Activated B cell treated with CpG ODN at 0.5 μM for 24 hours (primary cell): Measurements from ENCODE around the gene CACNB1. TPM values are rescaled to one million over a fixed set of nuclear protein-coding genes. Genes with fewer than 3 reads are reported as not detected.

ENCODE experiments used
- ATAC-seq: fragments of 200-7000 bp; cut with Tn5 transposase; one replicate; pipeline ENCODE4 v1.10.0; 2021; ENCODE audit warnings: low read depth, mild to moderate bottlenecking, moderate library complexity
- CTCF ChIA-PET: fragments of 350-600 bp; sonication (Branson Sonifier 250); formaldehyde crosslinking; loops from one replicate; lab custom pipeline; 2021; ENCODE audit warnings: antibody characterized with exemption; lab: Charles Lee
- POLR2A ChIA-PET: fragments of 350-600 bp; sonication (Branson Sonifier 250); formaldehyde crosslinking; loops from one replicate; lab custom pipeline; 2021; ENCODE audit warnings: antibody characterized with exemption; lab: Charles Lee
- DNase-seq: peaks from one replicate; pipeline ENCODE4 v3.0.0; 2022
- H3K27ac Mint-ChIP-seq: one replicate; pipeline ENCODE4 v1.8.0; 2020; ENCODE audit warnings: mixed read lengths
- H3K27me3 Mint-ChIP-seq: one replicate; pipeline ENCODE4 v1.8.0; 2021; ENCODE audit warnings: mixed read lengths
- H3K36me3 Mint-ChIP-seq: one replicate; pipeline ENCODE4 v1.8.0; 2021; ENCODE audit warnings: low read depth, mixed read lengths
- H3K4me1 Mint-ChIP-seq: one replicate; pipeline ENCODE4 v1.8.0; 2021; ENCODE audit warnings: mixed read lengths
- H3K4me3 Mint-ChIP-seq: one replicate; pipeline ENCODE4 v1.8.0; 2020; ENCODE audit warnings: mild to moderate bottlenecking, mixed read lengths
- H3K9me3 Mint-ChIP-seq: one replicate; pipeline ENCODE4 v1.8.0; 2020; ENCODE audit warnings: mixed read lengths
- CTCF ChIP-seq: fragments of 200-600 bp; IDR thresholded peaks from one replicate; pipeline ENCODE4 v1.8.0; 2022; ENCODE audit warnings: antibody characterized with exemption, mild to moderate bottlenecking
- intact Hi-C: fragments of 100-400 bp; cut with micrococcal nuclease; formaldehyde crosslinking; loops from one replicate; pipeline ENCODE4 v1.15.1; 2024
- total RNA-seq: library from RNA; stranded (reverse); gene quantifications from 2 replicates; pipeline ENCODE4 v1.2.3, GENCODE V29; 2022

The CACNB1 gene
- total RNA-seq, 1 donor from 2014 or later, result 5.7 TPM

GRCh38 chr17:39183720-39184119, 13.7 kb downstream of the CACNB1 start:
- intact Hi-C loops, result no loop called here
- ChIA-PET POLR2A (interaction anchor here (0.7 kb wide), 1 partner anchor 40 kb away, joined by 3 read pairs; no protein-coding TSS in a partner anchor), CTCF (interaction anchor here (1.0 kb wide), 1 partner anchor 9 kb away, joined by 4 read pairs; no protein-coding TSS in a partner anchor)
- H3K4me3 Mint-ChIP-seq, result no peak overlapping the region
- DNase-seq (no peak), ATAC-seq (no peak)
- H3K27me3 Mint-ChIP-seq, result no peaks in the 10 kb centered on the region
- TF ChIP-seq CTCF, result no peak
- no peaks in the 10 kb centered on the region for H3K4me1 Mint-ChIP-seq
- H3K36me3 Mint-ChIP-seq, result peaks cover 8% of the 10 kb centered on the region
- H3K27ac Mint-ChIP-seq, result no peak overlapping the region
- H3K9me3 Mint-ChIP-seq, result no peaks in the 10 kb centered on the region

- Mint-ChIP-seq H3K4me1 (no peaks in the 10 kb centered on the region), H3K4me3 (no peak overlapping the region), H3K36me3 (peaks cover 4% of the 10 kb centered on the region), H3K27ac (no peak overlapping the region), H3K9me3 (no peaks in the 10 kb centered on the region), H3K27me3 (no peaks in the 10 kb centered on the region)
- CTCF ChIA-PET, result interaction anchor here (1.0 to 1.8 kb wide), 2 partner anchors 8 to 200 kb away, joined by 4 to 6 read pairs; no protein-coding TSS in a partner anchor
- POLR2A ChIA-PET, result no interaction called here
- DNase-seq (no peak), ATAC-seq (no peak)
- no peak for TF ChIP-seq CTCF
- intact Hi-C loops, result no loop called here
Measured at GRCh38 chr17:39183045-39183444, 14.4 kb downstream of the CACNB1 start.

- no peak for TF ChIP-seq CTCF
- DNase-seq (no peak), ATAC-seq (no peak)
- Mint-ChIP-seq H3K27ac (no peak overlapping the region), H3K36me3 (peaks cover 6% of the 10 kb centered on the region), H3K27me3 (no peaks in the 10 kb centered on the region), H3K4me3 (no peak overlapping the region), H3K9me3 (no peaks in the 10 kb centered on the region), H3K4me1 (no peaks in the 10 kb centered on the region)
- POLR2A ChIA-PET, result no interaction called here
- CTCF ChIA-PET, result no interaction called here
- intact Hi-C loops, result no loop called here
Measured at GRCh38 chr17:39181303-39181702, 16.2 kb downstream of the CACNB1 start.

- intact Hi-C loops, result no loop called here
- Mint-ChIP-seq H3K4me1 (peaks cover 5% of the 10 kb centered on the region), H3K9me3 (no peaks in the 10 kb centered on the region), H3K27ac (no peak overlapping the region), H3K36me3 (peaks cover 4% of the 10 kb centered on the region), H3K4me3 (no peak overlapping the region), H3K27me3 (peaks cover 2% of the 10 kb centered on the region)
- ChIA-PET POLR2A (no interaction called here), CTCF (interaction anchor here (6.4 kb wide), 1 partner anchor 13 kb away, joined by 48 read pairs; the partner anchor contains the start of gene ARL5C)
- DNase-seq (no peak), ATAC-seq (no peak)
- TF ChIP-seq CTCF, result no peak
Measured at GRCh38 chr17:39178536-39178935, 18.9 kb downstream of the CACNB1 start.

- H3K36me3 Mint-ChIP-seq, result peaks cover 2% of the 10 kb centered on the region
- no peak for TF ChIP-seq CTCF
- DNase-seq (no peak), ATAC-seq (no peak)
- peaks cover 8% of the 10 kb centered on the region for H3K27me3 Mint-ChIP-seq
- no peaks in the 10 kb centered on the region for H3K9me3 Mint-ChIP-seq
- H3K27ac Mint-ChIP-seq, result no peak overlapping the region
- ChIA-PET CTCF (interaction anchor here (6.4 kb wide), 1 partner anchor 12 kb away, joined by 48 read pairs; the partner anchor contains the start of gene ARL5C), POLR2A (no interaction called here)
- intact Hi-C loops, result no loop called here
- peaks cover 5% of the 10 kb centered on the region for H3K4me1 Mint-ChIP-seq
- no peak overlapping the region for H3K4me3 Mint-ChIP-seq
Measured at GRCh38 chr17:39177256-39177655, 20.2 kb downstream of the CACNB1 start.
